GM23338 (cell line): ENCODE results near the gene RPS3A.

Experiments used
- CREB1 ChIP-seq: fragments of 250-450 bp; sonication (Bioruptor Pico); IDR thresholded peaks from 2 replicates; pipeline ENCODE4 v1.5.0; 2020; ENCODE audit warnings: low read depth, mild to moderate bottlenecking, moderate library complexity
- CTCF ChIP-seq, 2 experiments: fragments of 200-600 bp in 1 of 2; sonication (generic) in 1 of 2; conservative IDR thresholded peaks; 2 replicates each; pipeline versions ENCODE4 v1.5.1 to v1.6.1; 2016 to 2017; ENCODE audit warnings: antibody characterized with exemption in 2 of 2, low read depth in 2 of 2, mild to moderate bottlenecking in 2 of 2, moderate library complexity in 1 of 2
- ETS1 ChIP-seq: IDR thresholded peaks from 2 replicates; pipeline ENCODE4 v1.6.1; 2016; ENCODE audit warnings: antibody characterized with exemption
- EZH2 ChIP-seq: fragments of 200-600 bp; sonication (generic); IDR thresholded peaks from one replicate; pipeline ENCODE4 v1.8.0; 2017; ENCODE audit warnings: antibody characterized with exemption, mild to moderate bottlenecking, low read depth; ENCODE audit not compliant: unreplicated experiment
- EZH2phosphoT487 ChIP-seq: fragments of 200-600 bp; sonication (generic); IDR thresholded peaks from one replicate; pipeline ENCODE4 v1.8.1; 2018; ENCODE audit warnings: antibody characterized with exemption; ENCODE audit not compliant: unreplicated experiment
- JUNB ChIP-seq: IDR thresholded peaks from one replicate; pipeline ENCODE4 v1.6.1; 2016; ENCODE audit warnings: antibody characterized with exemption; ENCODE audit not compliant: unreplicated experiment
- NANOG ChIP-seq: IDR thresholded peaks from 2 replicates; pipeline ENCODE4 v1.6.1; 2016; ENCODE audit warnings: antibody characterized with exemption, borderline replicate concordance
- POLR2AphosphoS5 ChIP-seq: IDR thresholded peaks from 2 replicates; pipeline ENCODE4 v1.6.1; 2016; ENCODE audit warnings: antibody characterized with exemption, low read depth
- REST ChIP-seq: IDR thresholded peaks from one replicate; pipeline ENCODE4 v1.6.1; 2018; ENCODE audit warnings: antibody characterized with exemption; ENCODE audit not compliant: unreplicated experiment
- ZNF462 ChIP-seq: fragments of 250-450 bp; sonication (Bioruptor Pico); IDR thresholded peaks from 2 replicates; pipeline ENCODE4 v1.5.0; 2020; ENCODE audit warnings: mild to moderate bottlenecking, moderate library complexity

- TF ChIP-seq EZH2phosphoT487 (no peak), POLR2AphosphoS5 (no peak), CTCF (conservative IDR thresholded peaks at IDR 0.05; ENCODE audit: low read depth in 2 of 2) (no peak), EZH2 (no peak), NANOG (no peak), REST (no peak), ZNF462 (CRISPR knock-in tag) (no peak), JUNB (no peak), ETS1 (no peak), CREB1 (CRISPR knock-in tag) (no peak)
These were observed 33.9 kb downstream of the RPS3A start for GRCh38 chr4:151133311-151133710.
